ENCODE measurements around the gene PPARD.
A peak's percentile ranks its signal among the peaks of the same experiment; 100 is the strongest.

Gene PPARD

GRCh38 chr6:35448191-35448590 is 105.8 kb downstream of the PPARD start:
- DNase-seq, result no peak

DNA sequence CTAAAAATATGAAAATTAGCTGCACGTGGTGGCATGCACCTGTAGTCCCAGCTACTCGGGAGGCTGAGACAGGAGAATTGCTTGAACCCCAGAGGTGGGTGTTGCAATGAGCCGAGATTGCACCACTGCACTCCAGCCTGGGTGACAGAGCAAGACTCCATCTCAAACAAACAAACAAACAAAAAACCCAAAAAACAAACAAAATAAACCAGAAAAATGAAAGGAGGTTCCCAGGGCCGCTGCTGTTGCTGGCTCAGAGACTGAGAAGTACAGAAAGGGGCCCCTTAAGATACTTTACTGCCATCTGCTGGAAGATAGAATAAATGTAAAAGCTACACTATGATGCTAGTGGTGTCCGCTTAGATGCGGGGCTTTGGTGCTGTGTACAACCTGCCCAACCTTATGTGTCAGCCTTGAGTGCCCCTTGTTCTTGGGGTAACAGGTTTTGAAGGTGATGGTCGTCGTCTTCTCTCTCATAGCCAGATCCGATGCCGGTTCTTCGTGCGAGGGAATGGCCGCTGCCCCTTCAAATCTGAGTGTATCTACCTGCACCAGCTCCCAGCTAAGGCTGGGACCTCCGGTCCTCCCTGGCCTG is 107.0 kb downstream of the PPARD start:
- DNase-seq, result peak; percentile 90

- DNase-seq, result no peak
Measured at GRCh38 chr6:35451354-35452182, 109.2 kb downstream of the PPARD start.

GRCh38 chr6:35452183-35453090 is 110.1 kb downstream of the PPARD start, which contains the start of gene FANCE:
FANCE (plus strand) TSS chr6:35452338; CDS start chr6:35452546, 208 bp downstream.
- peak; percentile 96 for DNase-seq

- DNase-seq, result no peak
Measured at GRCh38 chr6:35453236-35453635, 110.9 kb downstream of the PPARD start.

DNA sequence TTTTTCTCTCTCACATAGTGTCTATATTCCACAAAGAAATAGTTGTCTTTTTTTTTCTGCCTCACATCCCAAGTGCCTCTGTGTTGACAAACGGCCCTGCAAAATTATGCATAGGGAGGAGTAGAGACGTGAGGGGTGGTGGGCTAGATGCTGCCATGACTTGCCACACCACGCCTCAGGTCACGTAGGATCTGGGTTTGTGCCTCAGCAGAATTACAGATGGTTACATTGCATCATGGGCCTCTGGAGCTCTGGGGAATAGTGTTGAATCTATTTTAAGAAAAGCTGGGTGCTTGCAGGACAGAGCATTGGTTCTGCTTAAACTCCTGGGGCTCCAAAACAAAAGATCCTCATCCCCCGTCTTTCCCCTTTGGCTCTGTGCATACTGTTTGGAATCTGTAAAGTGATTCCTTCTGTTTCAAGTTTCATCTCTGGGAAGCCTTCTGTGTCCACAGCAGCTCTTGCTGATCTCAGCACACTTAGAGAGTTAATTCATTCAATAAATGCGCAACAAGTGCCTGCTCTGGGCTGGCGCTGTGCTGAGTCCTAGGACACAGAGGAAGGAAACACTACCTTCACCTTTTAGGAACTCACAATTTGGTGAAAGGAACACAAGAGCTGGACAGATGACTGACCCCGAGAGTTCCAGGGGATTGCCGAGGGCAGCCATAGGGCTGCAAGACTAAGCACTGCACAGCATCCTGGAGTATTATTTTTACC is 112.2 kb downstream of the PPARD start:
- DNase-seq, result no peak

DNA sequence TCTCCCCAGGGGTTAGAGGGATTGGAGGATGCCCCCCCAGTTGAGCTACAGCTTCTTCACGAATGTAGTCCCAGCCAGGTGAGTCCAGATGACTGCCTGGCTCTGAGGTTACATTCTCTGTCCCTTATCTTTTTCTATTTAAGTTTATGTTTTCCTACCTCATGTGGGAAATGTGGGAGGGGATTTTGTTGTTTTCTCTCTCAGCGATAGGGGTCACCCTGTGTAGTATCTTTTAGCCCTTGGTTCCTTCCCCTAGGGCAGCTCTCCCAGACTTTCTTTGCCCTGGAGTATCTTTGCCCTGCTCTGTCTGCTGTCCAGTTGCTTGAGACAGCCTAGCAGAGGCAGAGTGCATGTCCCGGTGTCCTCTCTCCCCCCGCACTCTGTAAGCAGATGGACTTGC is 115.5 kb downstream of the PPARD start:
- no peak for DNase-seq

DNA sequence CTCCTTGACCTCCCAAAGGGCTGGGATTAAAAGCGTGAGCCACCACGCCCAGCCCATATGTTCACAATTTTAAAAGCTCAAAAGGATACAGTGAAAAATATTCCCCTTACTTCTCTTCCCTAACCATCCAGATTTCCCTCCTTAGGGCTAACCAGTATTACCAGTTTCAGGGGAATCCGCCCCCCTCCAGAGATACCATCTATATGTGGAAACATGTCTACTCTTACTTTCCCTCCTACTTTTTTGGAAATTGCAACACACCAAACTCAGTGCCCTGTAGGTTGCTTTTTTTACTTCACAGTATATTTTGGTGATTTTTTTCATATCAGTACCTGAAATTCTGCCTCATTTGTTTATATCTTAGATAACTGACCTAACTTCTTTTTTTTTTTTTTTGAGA is 118.9 kb downstream of the PPARD start:
- no peak for DNase-seq

DNA sequence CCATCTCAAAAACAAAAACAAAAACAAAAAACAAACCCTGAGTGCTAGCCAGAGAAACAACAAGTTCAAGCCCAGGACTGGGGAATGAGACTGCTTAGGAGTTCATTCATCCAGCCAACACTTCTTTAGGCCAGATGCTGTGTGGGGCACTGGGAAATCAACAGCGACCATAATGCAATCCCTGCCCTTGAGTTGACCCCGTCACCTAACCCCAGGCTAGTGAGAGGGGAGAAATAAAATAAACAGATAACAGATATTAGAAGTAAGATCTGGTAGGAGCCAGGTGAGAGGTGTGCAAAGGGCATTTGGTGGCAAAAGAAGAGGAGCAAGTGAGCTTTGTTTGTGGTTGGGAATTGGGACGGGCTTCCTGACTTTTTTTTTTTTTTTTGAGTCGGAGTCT is 120.9 kb downstream of the PPARD start:
- DNase-seq, result no peak

DNA sequence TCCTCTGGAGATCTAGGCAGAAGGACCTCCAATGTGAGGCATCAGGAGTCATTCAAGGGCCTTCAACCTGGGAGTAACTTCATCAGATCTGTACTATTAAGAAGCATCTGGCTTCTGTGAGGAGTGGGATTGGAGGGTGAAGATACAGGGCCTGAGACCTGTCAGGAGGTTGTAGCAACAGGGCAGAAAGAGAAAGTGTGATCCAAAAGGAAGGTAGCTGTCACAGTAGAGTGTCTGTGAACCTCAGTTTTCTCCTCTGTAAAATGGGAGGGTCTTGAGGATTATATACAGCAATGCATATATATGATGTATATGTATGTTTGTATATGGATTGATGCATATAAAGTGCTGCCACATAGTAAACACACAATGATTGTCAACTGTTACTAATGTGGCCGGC is 123.3 kb downstream of the PPARD start:
- DNase-seq, result no peak

DNA sequence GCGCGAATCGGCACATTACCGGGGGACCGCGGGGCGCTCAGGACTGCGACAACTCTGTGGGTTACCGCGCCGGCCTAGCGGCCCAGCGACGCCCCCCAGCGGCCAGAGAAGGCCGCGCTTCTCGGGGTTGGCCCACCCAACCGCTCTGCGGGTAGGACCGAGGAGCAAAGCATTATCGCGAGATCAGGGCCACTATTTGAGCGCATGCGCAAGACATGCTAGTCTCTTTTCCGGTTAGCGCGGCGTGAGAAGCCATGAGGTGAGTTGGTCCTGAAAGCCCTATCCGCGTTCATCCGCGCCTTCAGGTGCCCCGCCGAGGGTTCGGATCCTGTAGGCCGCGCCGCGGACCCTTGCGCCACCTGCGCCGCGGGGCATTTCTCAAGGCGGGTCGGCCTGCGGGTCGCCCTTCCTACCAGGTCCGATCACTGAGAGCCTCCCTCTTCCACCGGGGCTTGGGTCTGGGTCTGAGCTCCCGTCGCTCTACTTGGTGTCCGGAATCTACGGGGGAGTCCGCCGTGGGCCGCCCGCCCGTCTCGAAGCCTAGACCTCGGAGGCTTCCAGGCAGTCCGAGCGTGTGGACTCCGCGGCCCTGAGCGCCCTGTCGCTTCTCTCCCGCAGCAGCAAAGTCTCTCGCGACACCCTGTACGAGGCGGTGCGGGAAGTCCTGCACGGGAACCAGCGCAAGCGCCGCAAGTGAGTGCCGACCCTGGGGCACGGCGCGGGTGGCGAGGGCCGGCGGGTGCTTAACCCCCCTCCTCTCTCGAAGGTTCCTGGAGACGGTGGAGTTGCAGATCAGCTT is 126.0 kb downstream of the PPARD start, which contains the start of gene RPL10A:
Gene RPL10A (plus strand): TSS at position 221 of the 799 bp plus-strand sequence. CDS start 34 bp downstream, at position 255.
- peak; percentile 98 for DNase-seq

GRCh38 chr6:35468980-35469750 is 126.8 kb downstream of the PPARD start:
- no peak for DNase-seq

DNA sequence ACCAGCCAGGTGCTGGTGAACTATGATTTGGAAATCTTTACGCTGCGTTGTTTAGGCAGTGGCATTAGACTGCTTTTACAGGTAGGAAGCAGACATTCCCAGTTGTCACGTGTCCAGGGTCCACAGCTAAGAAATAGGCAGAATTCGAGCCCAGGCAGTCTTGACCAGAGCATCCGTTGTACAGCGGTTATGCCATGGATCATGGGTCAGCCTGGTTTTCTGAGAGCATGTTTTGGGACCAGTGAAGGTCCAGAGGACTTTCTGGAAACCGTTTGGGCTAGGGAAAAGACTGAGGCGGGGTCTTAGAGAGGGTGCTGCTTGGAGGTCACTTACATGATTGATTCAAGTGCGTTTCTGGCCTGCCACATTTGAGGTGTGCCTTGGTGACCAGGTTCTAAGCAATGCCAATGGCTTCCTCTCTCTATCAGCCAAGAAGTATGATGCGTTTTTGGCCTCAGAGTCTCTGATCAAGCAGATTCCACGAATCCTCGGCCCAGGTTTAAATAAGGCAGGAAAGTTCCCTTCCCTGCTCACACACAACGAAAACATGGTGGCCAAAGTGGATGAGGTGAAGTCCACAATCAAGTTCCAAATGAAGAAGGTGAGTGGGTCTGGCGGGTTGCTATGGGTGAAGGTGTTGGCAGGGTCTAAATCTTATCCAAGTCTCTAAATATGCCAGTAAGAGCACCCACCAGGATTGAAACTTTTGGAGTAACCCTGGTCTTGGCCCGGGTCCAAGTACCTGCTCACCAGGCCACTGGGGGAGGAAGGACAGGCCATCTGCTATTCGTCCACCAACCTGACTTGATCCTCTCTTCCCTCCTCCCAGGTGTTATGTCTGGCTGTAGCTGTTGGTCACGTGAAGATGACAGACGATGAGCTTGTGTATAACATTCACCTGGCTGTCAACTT is 127.6 kb downstream of the PPARD start:
- DNase-seq, result no peak

DNA sequence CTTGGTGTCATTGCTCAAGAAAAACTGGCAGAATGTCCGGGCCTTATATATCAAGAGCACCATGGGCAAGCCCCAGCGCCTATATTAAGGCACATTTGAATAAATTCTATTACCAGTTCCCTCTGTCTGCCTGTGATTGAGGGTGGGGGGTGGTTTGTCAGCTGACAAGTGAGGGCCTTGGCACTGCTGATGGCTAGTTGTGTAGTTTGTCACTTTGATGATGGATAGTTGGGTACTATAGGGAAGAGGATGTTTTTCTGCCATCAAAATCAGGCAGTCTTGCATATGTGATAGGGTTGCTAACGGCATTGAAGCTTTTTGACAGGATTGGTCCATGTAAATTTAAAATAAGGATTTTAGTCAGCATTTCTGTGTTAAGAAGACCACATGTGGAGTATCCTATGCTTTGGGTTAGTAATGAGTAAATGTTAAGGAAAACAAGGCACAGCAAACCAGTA is 128.3 kb downstream of the PPARD start:
- no peak for DNase-seq

DNA sequence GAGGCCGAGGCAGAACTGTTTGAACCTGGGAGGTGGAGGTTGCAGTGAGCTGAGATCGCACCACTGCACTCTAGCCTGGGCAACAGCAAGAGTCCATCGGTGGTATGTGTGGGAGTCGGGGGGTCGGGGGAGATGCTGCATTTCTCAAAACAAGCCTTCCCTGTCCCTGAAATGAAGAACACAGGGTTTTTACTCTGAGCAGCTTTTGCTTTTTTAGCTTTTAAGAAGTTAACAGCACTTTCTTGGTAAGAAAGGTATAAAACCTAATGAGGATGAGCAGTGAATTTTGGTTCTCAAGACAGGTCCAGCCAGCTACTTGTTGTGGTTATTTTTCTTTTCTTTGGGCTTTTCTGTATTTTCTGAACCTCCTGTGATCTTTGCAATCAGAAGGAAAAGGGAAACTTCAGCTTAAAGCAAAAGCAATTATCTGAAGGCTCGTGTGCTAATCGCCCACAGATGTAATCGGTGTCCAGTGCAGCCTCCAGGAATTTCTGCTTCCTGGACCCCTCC is 129.5 kb downstream of the PPARD start:
- DNase-seq, result no peak

DNA sequence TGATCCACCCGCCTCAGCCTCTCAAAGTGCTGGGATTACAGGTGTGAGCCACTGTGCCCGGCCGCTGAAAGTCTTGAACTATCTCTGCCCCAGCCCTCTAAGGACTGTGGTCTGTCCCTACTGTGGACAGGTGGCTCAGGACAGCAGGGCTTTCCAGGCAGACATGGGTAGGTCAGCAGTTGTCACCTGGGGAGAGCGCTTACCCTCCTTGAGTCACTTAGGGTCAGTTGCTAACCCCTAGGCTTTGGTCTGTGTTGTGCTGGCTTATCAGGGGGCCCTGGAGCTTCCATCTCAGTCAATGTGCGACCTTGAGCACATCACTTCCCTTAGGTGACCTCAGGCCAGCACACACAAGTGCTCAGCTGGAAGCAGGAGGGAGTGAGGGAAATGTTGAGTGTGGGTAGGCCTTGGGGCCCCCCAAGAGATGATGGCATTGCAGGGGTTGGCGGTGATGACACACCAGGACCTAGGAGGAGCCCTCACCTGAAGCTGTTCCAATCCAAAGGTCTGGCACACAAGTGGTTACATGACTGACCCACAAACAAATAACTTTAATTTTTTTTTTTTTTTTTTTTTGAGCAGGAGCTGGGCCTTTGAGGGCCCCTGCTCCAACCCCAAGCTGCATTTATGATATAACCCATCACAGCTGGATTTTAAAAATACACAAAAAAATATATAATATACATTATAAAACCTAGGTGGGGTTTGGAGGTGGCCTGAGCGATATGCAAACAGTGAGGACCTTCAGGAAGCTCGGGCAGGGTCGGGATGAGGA is 130.9 kb downstream of the PPARD start:
- no peak for DNase-seq

DNA sequence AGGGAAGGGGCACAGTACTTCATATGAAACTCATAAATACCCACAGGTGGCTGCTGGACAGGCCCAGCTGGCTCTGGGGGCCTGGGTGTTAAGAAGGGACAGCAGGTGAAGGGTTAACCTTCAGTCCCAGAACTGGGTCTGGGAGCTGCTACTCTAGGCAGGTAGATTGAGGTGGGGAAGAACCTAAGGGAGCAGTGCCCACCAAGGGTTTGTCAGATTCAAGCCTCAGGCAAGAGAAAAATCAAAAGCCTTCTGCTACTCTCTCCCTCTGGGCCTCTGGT is 131.4 kb downstream of the PPARD start:
- DNase-seq, result no peak

- no peak for DNase-seq
Measured at GRCh38 chr6:35474131-35474941, 132.0 kb downstream of the PPARD start.
